HFFc6 (cell line): ENCODE measurements around the gene FMNL2. TPM values are rescaled to one million over a fixed set of nuclear protein-coding genes. Genes with fewer than 3 reads are reported as not detected.
A peak's percentile ranks its signal among the peaks of the same experiment; 100 is the strongest.

Experiments used
- DNase-seq: peaks from one replicate; pipeline ENCODE4 v3.0.0-alpha.2; 2018
- H3K27ac Mint-ChIP-seq: 2 replicates; pipeline ENCODE4 v1.8.0; 2020; ENCODE audit warnings: mild to moderate bottlenecking, mixed read lengths
- H3K27me3 Mint-ChIP-seq: 2 replicates; pipeline ENCODE4 v1.8.0; 2021; ENCODE audit warnings: mild to moderate bottlenecking, moderate library complexity, mixed read lengths; ENCODE audit not compliant: insufficient read depth
- H3K36me3 Mint-ChIP-seq: 2 replicates; pipeline ENCODE4 v1.8.0; 2021; ENCODE audit warnings: low read depth, mixed read lengths
- H3K4me1 Mint-ChIP-seq: 2 replicates; pipeline ENCODE4 v1.8.0; 2020; ENCODE audit warnings: low read depth, mixed read lengths
- H3K4me3 Mint-ChIP-seq: 2 replicates; pipeline ENCODE4 v1.8.0; 2020; ENCODE audit warnings: mild to moderate bottlenecking, moderate library complexity, mixed read lengths
- H3K9me3 Mint-ChIP-seq: 2 replicates; pipeline ENCODE4 v1.8.0; 2020; ENCODE audit warnings: mild to moderate bottlenecking, mixed read lengths
- CTCF ChIP-seq: fragments of 200-600 bp; sonication (generic); IDR thresholded peaks from 2 replicates; pipeline ENCODE4 v1.5.0; 2021; ENCODE audit warnings: antibody characterized with exemption, mild to moderate bottlenecking
- total RNA-seq, 6 experiments: library from RNA; stranded (reverse); fragmentation: NEBNext Ultra II Directional; extraction: Animal tissue kit (Norgen Biotek cat#: 25700); gene quantifications; 2 replicates in 1 of 6; 3 replicates in 5 of 6; pipeline ENCODE4 v1.2.3, GENCODE V29; 2021

FMNL2 gene
- total RNA-seq, 6 experiments from 2014 or later, result 13.7 to 20.9 (median 16.0) TPM

- no peaks in the 10 kb centered on the region for H3K27me3 Mint-ChIP-seq
- peak overlapping the region; percentile 27; the same call in 1 of the 2 replicates for H3K4me3 Mint-ChIP-seq
- TF ChIP-seq CTCF, result no peak
- peak; percentile 38 for DNase-seq
- no peak overlapping the region for H3K27ac Mint-ChIP-seq
- no peaks in the 10 kb centered on the region for H3K9me3 Mint-ChIP-seq
- H3K36me3 Mint-ChIP-seq, result no peaks in the 10 kb centered on the region
- H3K4me1 Mint-ChIP-seq, result peaks cover 60% of the 10 kb centered on the region
Measured at GRCh38 chr2:152506843-152507242, 171.9 kb downstream of the FMNL2 start.

DNA sequence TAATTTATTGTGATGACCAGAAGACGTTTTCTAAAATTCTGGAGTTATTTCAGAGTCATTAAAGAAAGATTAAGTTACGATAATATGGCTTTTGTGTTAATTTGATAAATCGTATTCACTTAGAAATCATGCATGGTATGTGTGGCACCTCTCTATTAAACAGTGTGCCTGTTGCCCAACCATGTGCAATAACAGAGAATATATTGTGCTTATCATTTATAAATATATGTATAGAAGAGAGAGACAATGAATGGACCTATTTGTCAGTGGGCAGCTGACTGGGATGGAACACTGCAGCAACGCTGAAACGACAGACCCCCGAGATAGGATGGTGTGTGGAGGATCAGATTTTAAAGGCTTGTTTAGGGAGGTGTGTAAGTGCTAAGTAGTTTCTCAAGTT lies 172.9 kb downstream of the FMNL2 start:
- Mint-ChIP-seq H3K36me3 (no peaks in the 10 kb centered on the region), H3K27me3 (no peaks in the 10 kb centered on the region), H3K9me3 (no peaks in the 10 kb centered on the region), H3K27ac (no peak overlapping the region), H3K4me3 (no peak overlapping the region), H3K4me1 (peaks cover 65% of the 10 kb centered on the region)
- TF ChIP-seq CTCF, result no peak
- no peak for DNase-seq

DNA sequence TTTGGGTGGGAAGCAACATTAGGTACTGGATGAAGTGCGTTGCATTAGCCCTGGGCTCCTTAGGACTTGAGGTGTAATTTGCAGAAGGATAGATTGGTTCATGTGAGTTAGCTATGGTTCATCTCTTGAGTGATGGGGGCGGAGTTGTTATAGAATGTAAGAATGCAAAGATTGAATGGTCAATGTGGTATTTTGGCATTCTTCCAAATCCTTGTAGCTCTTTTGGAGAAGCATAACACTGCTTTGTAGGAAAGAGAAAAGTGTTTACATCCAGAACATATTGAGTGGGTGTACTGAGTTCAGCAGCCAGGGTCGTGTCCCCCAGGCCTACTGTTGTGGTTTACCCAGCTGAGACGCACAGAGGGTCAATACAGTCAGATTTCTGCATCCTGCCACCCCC lies 173.5 kb downstream of the FMNL2 start:
- no peak for TF ChIP-seq CTCF
- H3K36me3 Mint-ChIP-seq, result no peaks in the 10 kb centered on the region
- H3K4me3 Mint-ChIP-seq, result no peak overlapping the region
- peaks cover 65% of the 10 kb centered on the region for H3K4me1 Mint-ChIP-seq
- DNase-seq, result no peak
- no peak overlapping the region for H3K27ac Mint-ChIP-seq
- H3K27me3 Mint-ChIP-seq, result no peaks in the 10 kb centered on the region
- H3K9me3 Mint-ChIP-seq, result no peaks in the 10 kb centered on the region

DNA sequence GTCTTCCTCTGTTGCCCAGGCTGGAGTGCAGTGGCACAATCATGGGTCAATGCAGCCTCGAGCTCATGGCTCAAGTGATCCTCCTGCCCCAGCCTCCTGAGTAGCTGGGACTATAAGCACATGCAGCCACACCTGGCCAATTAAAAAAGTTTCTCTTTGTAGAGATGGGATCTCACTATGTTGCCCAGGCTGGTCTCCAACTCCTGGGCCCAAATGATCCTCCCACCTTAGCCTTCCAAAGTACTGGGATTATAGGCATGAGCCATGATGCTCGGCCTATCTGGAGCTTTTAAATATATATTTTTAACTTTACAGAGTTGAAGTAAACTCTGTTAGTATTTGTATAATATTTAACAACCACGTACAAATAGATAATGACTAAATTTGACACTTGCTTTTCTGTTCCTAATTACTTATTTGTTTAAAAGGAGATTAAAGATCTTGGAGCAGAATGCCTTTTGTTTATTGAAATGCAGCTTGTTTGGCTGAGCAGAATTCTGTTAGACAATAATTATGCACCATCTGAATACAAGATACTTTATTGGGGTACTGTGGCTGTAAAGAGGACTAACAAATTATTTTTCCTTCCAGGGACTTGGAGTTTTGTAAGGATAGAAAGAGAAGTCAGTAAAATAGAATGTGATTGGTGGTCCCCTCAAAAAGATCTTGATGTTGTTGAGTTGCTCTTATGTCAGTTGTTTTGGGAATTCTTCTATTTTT lies 175.0 kb downstream of the FMNL2 start:
- Mint-ChIP-seq H3K27me3 (no peaks in the 10 kb centered on the region; the same call in 1 of the 2 replicates), H3K27ac (no peak overlapping the region), H3K36me3 (no peaks in the 10 kb centered on the region), H3K9me3 (no peaks in the 10 kb centered on the region), H3K4me1 (peaks cover 64% of the 10 kb centered on the region), H3K4me3 (no peak overlapping the region)
- TF ChIP-seq CTCF, result no peak
- no peak for DNase-seq

- Mint-ChIP-seq H3K4me1 (peaks cover 57% of the 10 kb centered on the region), H3K4me3 (no peak overlapping the region)
Measured at GRCh38 chr2:152510621-152511020, 175.6 kb downstream of the FMNL2 start.

More at GRCh38 chr2:152510621-152511020, 175.6 kb downstream of the FMNL2 start:
- no peaks in the 10 kb centered on the region for H3K36me3 Mint-ChIP-seq
- no peak for DNase-seq
- no peaks in the 10 kb centered on the region; the same call in 1 of the 2 replicates for H3K27me3 Mint-ChIP-seq
- H3K27ac Mint-ChIP-seq, result no peak overlapping the region
- no peak for TF ChIP-seq CTCF
- H3K9me3 Mint-ChIP-seq, result no peaks in the 10 kb centered on the region
